NCI-H2171 (cell line): ENCODE measurements around the gene TOMM6.
A peak's percentile ranks its signal among the peaks of the same experiment; 100 is the strongest.
"Not testable (repeated sequence)": the region's sequence is repeated elsewhere in the genome, so short reads cannot be mapped to it uniquely, and the experiment has no call there.

Experiments
- DNase-seq: peaks from one replicate; lab custom pipeline; 2025; lab: John Stamatoyannopoulos, UW

TOMM6 gene

DNA sequence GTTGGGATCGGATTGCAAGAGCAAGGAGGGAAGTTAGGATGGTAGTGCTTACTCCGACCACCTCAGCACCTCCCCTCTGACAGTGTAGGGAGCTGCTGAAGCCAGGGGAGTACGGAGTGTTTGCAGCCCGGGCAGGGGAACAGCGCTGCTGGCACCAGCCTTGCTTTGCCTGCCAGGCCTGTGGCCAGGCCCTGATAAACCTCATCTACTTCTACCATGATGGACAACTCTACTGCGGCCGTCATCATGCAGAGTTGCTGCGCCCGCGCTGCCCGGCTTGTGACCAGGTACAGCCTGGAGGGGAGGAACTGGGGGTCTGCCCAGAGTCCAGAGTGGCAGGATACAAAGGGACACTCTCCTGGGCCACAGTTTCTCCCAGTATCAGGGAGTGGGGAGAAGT, 2.2 kb upstream of the TOMM6 start:
- DNase-seq: no peak

DNA sequence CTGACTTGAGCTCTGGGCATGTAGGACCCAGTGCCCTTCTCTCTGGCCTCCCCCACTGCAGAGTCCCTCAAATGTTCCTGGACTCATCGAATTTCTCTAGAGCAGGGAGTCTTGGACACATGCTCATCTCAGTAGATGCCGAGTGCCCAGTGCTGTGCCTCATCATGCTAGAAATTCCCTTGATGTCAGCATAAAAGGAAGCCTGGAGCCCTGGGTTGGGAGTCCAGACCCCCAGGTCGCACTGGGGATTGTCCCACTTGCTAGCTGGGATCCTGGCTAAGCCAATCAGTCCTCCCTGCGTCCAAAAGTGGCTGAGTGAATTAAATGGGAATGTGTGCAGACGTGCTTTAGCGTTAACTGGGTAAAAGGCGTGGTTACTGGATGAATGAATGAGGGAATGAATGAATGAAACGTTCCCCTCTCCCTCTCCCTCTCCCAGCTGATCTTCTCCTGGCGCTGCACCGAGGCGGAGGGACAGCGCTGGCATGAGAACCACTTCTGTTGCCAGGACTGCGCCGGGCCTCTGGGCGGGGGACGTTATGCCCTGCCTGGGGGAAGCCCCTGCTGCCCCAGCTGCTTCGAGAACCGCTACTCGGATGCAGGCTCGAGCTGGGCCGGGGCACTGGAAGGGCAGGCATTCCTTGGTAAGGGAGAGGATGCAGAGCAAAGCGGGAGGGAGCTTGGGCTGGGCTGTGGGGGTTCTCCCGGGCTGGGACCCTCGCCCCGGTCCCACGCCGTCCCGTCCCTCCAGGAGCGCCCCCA, 1.6 kb upstream of the TOMM6 start:
- DNase-seq: no peak

DNA sequence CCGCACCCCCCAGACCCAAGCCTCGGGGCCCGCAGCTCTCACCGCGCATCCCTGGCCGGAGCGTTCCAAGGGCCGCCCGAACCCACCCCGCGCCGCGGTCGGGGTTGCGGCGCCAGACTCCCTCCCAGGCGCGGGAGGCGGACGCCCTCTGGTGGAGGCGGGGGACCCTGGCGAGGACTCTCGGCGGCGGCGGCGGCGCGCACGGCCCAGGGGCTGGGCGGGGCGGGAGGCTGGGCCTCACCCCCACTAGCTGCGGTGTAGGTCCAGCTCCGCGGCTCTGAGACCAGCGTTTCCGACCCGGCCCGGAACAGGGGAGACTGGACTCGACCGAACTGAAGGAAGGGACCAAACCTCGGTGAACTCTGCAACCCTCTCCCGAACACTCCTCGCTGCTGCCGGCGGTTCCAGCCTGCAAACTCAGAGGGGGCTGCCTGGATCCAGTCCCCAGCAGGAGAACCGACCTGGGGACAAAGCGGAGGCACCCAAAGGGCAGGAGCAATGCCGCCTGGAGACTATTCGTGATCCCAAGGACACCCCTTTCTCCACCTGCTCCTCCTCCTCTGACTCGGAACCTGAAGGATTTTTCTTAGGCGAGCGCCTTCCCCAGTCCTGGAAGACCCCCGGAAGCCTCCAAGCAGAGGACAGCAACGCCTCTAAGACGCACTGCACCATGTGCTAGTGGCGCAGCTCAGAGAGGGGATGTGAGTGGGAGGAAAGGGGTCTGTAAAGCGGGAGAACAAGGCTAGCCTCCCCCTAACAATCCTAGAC, 859 bp upstream of the TOMM6 start:
- peak; percentile 80 for DNase-seq

DNA sequence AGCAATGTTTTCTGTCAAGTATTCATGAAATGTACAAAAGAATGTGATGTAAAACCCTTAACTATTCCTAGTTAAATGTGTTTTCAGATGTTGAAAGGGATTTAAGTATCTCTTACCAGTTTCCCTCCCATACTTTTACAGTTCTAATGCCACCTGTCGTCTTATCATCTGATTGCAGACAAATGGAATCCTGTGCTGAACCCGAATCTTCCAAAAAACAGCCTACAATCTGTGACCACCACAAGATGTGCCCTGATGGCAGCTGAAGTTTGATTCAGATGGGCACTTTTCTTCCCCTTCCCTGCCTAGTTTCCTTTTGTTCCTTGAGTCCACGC, 1.9 kb downstream of the TOMM6 start:
- no peak for DNase-seq

DNA sequence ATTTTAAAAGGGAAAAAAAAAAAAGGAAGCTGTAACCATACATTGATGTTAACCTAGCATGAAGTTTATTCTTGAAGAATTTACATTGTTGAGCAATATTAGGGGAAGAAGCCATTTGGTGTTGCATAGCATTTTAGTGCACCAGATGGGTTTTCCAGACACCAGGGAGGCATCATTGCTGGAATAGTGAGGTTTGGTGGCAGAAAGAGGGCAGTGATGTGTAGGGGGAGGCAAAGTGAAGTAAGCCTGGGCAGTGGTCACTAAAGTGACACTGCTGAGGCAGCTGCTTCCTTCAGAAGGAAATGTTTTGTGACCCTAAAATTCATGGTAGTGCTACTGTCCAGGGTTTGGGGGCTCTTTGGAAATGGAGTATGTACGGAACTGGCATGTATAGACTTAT, 2.6 kb downstream of the TOMM6 start:
- no peak for DNase-seq

DNA sequence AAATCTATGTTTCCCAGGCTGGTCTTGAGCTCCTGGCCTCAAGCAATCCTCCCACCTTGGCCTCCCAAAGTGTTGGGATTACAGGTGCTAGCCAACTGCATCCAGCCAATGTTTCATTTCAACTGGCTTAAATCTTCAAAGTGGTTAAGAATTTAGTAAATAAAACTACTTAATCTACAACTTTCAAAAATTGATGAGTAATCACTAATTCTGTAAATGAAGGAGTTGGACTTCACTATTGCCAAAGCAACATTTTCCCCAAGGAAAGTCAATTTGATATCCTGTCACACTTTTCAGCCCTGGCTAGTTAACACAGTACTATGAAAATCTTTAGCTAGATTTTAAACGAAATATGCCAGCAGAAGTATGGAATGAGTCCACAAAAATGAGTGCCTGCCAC, 3.8 kb downstream of the TOMM6 start:
- DNase-seq: no peak

DNA sequence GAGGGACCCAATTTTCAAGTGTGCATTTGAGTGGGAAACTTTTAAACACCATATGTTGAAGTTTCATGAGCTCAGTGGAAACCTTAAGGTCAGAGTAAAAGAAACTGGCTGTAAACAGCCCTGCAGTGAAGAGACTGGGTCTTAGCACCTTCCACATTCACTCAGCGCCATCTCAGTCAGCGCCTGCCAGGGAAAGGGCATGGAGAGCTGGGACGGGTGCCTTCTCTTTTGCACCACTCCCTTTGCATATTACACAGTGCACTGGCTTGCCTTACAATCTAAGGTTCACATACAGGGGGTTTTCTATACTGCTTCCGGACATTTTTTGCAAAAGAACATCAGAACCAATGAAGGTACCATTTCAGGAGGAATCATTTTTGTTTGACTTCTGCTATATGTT, 4.5 kb downstream of the TOMM6 start:
- no peak for DNase-seq

DNA sequence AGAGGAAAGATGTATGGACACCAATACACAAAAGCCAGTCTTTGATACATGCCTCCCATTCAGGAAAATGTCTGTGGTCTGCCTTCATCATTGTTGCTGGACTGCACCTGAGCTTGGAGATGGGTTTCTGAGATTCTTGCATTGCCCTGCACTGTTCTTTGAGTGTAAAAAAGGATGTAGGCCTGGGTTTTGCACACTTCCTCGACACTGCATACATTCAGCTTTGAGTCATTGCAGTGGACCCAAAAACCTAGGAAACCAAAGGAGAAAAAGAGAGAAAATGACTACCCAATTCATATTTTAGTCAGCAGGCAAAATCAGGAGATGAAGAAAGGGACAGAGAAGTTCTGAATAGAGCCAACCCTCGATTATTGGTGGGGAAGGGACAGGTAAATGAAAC, 9.0 kb downstream of the TOMM6 start:
- DNase-seq: no peak

DNA sequence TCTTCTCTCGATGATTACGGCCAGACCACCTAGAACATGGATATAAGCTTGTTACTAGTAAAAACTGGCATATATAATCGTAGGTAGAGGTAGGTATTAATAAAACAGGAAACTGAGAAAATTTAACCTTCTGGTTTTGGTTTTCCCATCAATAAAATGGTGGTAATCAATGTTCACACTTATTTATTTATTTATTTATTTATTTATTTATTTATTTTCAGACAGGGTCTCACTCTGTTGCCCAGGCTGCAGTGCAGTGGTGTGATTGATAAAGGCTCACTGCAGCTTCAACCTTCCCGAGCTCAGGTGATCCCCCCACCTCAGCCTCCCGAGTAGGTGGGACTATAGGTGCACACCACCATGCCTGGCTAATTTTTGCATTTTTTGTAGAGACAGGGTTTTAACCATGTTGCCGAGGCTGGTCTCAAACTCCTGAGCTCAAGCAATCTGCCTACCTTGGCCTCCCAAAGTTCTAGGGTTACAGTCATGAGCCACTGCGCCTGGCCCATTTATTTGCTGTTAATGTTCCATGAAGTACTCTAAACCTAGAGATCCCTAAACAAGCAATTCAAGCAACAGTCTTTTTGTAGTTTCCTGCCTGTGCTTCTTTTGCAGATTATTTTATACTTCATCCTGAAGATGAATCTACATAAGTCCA, 11.5 kb downstream of the TOMM6 start:
- no peak for DNase-seq

DNA sequence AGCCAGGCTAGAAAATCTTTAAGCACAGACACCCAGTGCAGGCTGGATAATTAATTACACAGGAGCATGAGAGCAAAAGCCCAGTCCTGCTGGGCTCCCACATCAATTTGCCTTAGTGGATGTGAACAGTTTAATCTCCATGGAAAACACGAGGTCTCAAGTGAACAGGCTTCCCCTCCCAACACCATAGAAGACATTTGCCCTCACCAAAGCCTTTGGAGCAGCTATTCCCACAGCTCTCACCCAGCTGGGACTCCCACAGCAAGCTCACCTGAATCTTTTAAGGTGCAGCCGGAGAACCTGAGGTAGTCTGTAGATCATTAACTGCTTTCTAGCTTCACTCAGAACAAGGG, 12.0 kb downstream of the TOMM6 start:
- no peak for DNase-seq

DNA sequence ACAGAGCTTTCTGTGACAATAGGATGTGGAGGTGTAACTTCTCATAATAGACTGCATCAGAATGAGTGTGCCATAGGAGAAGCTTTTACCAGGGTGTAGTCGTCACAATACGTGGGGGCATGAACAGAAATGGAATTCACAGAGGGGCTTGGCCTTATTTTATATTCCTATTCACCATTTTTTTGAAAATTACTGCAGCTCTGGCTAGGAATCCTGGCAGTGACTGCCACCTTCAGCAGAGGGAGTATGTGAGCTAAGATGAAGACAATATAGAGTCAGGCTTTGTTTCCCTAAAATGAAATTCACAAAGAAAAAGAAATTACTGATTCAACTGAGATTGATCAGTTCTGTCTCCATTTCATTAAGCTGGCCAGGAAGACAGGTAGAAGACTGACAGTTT, 13.9 kb downstream of the TOMM6 start:
- DNase-seq: no peak

DNA sequence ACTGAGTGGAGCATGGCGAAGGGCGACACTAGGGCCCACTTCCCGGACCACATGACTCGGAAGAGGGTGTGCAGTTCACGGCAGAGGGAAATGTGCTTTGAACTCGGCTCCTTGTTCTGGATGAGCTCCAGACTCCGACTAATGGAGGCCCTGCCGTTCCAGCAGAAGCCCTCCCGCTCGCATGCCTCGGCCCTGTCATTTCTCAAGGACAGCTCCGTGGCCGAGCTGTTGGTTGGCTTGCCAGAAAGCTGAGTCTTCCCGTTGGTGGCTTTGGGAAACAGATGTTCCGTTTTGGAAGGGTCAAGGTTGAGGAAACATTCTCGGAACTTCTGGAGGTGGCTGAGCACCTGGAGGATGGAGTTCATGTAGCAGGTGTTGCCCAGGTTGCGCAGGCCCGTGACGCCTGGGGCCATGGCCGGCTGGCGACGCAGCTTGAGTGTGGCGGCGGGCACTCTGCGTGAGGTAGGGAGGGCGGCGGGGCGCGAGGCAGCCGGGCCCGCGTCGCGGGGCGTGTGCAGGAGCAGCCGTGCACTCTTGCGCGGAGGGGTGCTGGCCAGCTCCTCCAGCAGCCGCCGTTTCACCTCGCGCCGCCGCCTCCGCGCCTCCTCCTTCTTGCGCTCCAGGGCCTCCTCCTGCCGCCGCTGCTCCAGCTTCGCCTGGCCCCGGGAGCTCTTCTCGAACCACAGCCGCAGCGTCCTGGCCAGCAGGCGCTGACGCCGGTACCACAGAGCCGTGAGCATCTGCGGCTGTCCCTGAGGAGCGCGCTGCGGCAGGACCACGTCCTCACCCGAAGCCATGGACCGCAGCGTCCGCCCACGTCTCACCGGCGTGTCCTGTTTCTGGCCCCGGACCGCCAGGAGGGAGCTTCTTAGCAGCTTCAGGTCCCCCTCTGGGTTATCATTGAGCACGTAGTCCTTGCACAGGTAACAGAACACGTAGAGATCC, 18.6 kb downstream of the TOMM6 start:
- no peak for DNase-seq

DNA sequence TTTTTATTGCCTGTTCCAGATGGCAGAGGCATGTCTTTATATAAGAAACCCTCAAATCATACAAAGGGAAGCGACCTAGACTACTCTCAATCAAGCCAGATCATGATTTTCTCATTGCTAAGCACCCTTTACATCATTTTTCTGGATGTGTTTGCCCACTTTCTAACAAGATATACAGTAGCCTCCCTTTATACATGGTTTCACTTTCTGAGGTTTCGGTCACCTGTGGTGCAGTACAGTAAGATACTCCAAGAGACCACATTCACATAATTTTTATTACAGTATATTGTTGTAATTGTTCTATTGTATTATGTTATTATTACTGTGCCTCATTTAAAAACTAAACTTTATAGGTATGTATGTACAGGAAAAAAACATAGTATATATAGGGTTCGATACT, 23.6 kb downstream of the TOMM6 start:
- no peak for DNase-seq

DNA sequence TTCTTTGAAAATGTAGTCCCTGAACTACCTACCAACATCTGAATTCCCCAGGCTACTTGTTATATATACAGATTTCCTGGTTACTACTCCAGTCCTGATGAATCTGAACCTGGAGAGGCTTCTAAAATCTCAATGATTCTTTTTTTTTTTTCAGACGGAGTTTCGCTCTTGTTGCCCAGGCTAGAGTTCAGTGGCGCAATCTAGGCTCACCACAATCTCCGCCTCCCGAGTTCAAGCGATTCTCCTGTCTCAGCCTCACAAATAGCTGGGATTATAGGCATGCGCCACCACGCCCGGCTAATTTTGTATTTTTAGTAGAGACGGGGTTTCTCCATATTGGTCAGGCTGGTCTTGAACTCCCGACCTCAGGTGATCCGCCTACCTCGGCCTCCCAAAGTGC, 24.5 kb downstream of the TOMM6 start:
- not testable (repeated sequence) for DNase-seq

DNA sequence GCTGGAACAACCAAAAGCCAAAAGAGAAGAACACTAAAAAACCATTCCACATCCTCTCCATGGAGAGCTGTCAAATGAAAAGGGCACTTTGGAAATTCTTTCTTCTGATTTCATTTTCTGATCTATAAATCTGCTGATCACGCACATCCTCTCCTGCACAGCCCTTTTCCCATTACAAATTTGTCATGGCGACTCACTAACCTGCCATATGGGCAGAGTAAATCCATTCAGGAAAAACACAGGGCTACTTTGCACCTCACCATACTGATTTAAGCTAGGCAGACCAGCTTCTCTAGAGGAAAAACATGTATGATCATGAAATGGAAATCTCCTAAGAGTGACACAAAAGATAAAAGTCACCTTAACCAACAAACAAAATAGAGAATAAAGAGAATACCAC, 26.0 kb downstream of the TOMM6 start:
- DNase-seq: no peak

DNA sequence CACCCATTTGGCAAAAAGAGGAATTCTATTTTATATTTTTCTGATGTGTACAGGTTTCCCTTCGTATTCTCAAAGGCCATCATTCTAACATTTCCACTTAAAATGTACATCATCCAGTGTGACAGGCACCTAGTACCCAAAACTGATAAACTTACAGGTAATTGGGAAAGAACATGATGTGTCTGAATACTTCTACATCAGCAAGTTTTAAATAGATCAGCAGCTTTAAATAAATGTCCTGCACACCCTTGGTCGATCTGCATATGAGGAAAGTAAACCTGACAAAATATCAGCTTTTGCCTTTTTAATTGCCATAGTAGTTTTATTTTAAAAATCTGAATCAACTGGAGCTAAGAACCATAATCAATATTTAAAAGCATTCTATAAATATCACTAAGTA, 26.5 kb downstream of the TOMM6 start:
- no peak for DNase-seq

DNA sequence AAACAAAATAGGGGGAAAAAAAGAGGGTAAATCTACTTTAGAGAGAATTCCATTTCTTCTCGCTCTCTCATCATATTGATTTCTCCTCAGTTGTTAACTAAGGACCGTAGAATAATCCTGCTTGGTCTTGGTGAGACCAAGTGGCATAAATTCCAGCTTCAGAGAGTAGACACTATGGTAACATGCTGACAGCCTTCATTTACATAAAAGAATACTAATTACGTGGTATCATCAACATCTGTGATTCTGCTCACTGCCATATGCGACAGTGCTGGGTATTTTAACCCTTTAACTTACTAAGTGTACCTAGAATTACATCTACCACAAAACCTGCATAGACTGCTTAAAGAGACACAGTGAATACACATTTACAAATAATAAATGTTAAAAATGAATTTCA, 27.1 kb downstream of the TOMM6 start:
- DNase-seq: no peak

DNA sequence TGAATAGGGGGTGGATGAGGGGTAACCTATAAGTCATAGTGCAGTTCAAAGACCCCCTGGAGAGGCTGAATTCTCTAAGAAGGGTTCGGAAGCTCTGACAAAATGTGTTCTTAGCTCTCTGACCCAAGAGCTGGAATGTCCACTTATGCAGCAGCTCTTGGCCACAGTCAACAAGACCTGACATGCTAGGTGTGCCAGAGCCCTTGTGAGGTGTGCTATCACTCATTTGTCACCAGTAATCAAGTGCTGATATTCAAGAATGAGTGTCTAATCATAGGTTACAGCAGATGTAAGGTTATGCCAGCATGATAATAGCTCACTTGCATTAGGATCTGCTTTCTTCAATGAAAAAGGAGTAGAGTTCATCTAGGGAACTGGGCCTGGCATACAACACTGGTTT, 28.1 kb downstream of the TOMM6 start:
- no peak for DNase-seq

DNA sequence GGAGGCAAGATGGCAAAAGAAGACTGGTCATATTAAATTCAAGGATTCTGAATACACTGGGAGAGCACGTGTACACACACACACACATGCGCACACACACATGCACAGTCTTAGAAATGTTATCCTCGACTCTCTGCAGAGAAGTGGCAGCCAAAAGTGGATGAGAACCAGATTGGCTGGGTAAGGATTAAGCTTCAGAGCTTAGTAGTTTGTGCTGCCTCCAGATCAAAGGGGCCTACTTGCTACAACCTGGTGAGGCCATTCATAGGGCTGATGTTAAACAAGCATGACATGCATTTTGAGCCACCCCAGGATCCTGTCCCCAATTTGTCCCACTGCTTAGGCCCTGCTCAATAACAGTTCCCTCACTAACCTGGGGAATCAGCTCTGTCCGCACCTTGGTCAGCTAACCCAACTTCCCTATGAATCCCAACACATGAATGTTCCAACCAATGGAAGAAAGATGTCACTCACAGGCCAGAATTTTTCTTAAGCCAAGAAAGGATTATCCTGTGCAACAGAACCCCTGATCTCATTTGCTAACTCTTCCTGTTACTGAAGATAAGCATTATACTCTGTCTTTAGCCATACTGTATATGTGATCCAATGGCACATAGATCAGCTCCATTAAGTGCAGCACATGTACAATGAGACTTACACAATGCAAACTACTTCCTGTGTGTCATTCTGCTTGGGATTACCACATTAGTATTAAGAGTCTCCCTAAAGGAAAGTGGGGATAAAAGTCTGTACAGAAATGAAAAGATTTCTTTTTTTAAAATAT, 31.0 kb downstream of the TOMM6 start:
- DNase-seq: no peak

DNA sequence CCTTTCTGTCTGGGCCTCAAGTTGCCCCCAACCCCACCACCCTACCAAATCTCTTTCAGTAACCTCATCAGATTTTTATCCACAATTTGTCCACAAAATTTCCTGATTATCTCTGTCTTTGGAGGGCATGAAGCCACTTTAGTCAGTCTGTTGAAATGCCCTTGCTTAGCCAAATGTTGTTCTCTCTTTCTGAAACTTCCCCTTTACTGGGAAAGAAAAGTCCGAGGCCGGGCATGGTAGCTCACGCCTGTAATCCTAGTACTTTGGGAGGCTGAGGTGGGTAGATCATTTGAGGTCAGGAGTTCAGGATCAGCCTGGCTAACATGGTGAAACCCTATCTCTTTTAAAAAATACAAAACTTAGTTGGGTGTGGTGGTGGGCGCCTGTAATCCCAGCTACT, 33.8 kb downstream of the TOMM6 start:
- no peak for DNase-seq

DNA sequence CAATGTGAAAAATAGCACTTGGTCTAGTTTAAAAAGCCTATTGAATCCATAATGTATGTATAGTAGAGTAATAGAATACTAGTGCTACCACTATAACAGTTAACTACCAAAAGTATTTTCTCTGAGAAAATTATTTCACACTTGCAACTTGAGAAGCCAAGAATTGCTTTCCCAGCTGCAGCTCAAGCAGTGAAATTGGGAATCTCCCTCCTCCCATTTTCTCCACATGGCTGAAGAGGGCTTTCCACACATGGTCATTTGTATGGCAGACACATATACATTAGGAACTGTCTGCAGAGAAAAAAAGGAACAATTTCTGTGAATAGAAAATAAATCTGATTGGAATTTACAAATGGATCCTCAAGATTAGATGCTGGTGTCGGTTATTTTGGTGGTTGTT, 34.5 kb downstream of the TOMM6 start:
- no peak for DNase-seq

DNA sequence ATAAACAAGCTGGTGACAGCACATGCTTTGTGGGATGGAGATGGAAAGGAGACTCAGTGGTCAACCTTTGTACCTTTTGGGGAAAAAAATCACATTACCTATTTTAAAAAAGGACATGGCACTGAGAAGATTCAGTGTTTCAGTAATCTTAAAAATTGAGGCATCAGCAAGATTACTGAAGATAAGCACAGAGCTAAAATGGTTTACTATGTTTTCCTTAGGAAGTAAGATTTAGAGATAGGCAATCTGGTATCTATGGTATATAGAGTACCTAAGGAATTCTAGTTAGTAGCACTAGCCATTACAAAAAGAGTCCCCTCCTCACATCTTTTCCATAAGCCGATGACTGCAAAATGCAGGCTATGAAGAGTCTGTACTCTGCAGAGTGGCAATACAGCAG, 35.7 kb downstream of the TOMM6 start:
- no peak for DNase-seq
